H9 (cell line): ENCODE results near the gene WAC. TPM values are rescaled to one million over a fixed set of nuclear protein-coding genes. Genes with fewer than 3 reads are reported as not detected.

Source experiments
- DNase-seq: peaks from one replicate; pipeline ENCODE4 v3.0.0-alpha.2; 2017
- H2AFZ ChIP-seq: one replicate; pipeline ENCODE4 v1.6.1; 2013; ENCODE audit warnings: mild to moderate bottlenecking, low read length, control low read depth, moderate library complexity
- H2AK5ac ChIP-seq: 2 replicates; pipeline ENCODE4 v1.6.1; 2013; ENCODE audit warnings: low read length, control low read depth, mixed read lengths; ENCODE audit not compliant: insufficient read length
- H2BK120ac ChIP-seq: one replicate; pipeline ENCODE4 v1.6.1; 2013; ENCODE audit warnings: low read depth, mild to moderate bottlenecking, low read length, control low read depth, inconsistent platforms; ENCODE audit not compliant: poor library complexity, severe bottlenecking
- H2BK12ac ChIP-seq: 2 replicates; pipeline ENCODE4 v1.6.1; 2013; ENCODE audit warnings: low read length, control low read depth, mixed read lengths, low read depth; ENCODE audit not compliant: insufficient read length
- H2BK15ac ChIP-seq: 2 replicates; pipeline ENCODE4 v1.6.1; 2013; ENCODE audit warnings: low read depth, low read length, control low read depth
- H2BK20ac ChIP-seq: one replicate; pipeline ENCODE4 v1.6.1; 2013; ENCODE audit warnings: low read depth, mild to moderate bottlenecking, low read length, control low read depth, inconsistent platforms; ENCODE audit not compliant: poor library complexity, severe bottlenecking
- H2BK5ac ChIP-seq: 2 replicates; pipeline ENCODE4 v1.6.1; 2013; ENCODE audit warnings: low read length, control low read depth, mixed read lengths; ENCODE audit not compliant: insufficient read length
- H3K14ac ChIP-seq: 2 replicates; pipeline ENCODE4 v1.6.1; 2013; ENCODE audit warnings: low read length, control low read depth; ENCODE audit not compliant: insufficient read depth
- H3K18ac ChIP-seq: 2 replicates; pipeline ENCODE4 v1.6.1; 2013; ENCODE audit warnings: low read depth, mild to moderate bottlenecking, mixed read lengths, low read length, control low read depth; ENCODE audit not compliant: insufficient read length
- H3K23ac ChIP-seq: 2 replicates; pipeline ENCODE4 v1.6.1; 2013; ENCODE audit warnings: low read length, control low read depth, mixed read lengths, low read depth; ENCODE audit not compliant: insufficient read length
- H3K23me2 ChIP-seq: 2 replicates; pipeline ENCODE4 v1.6.1; 2013; ENCODE audit warnings: low read depth, mild to moderate bottlenecking, mixed read lengths, low read length, control low read depth; ENCODE audit not compliant: insufficient read length, poor library complexity, severe bottlenecking
- H3K27ac ChIP-seq: 2 replicates; pipeline ENCODE4 v1.5.1; 2013; ENCODE audit warnings: low read length, control low read depth, mixed read lengths, low read depth; ENCODE audit not compliant: insufficient read length
- H3K27me3 ChIP-seq: 2 replicates; pipeline ENCODE4 v1.6.1; 2013; ENCODE audit warnings: low read length, control low read depth, inconsistent platforms; ENCODE audit not compliant: insufficient read depth
- H3K4ac ChIP-seq: 2 replicates; pipeline ENCODE4 v1.6.1; 2013; ENCODE audit warnings: low read depth, mild to moderate bottlenecking, control low read depth, inconsistent platforms, low read length, moderate library complexity
- H3K4me1 ChIP-seq: 2 replicates; pipeline ENCODE4 v1.6.1; 2013; ENCODE audit warnings: low read length, control low read depth, inconsistent platforms; ENCODE audit not compliant: insufficient read depth
- H3K4me2 ChIP-seq: 2 replicates; pipeline ENCODE4 v1.6.1; 2013; ENCODE audit warnings: low read length, control low read depth, mixed read lengths; ENCODE audit not compliant: insufficient read length, insufficient read depth
- H3K56ac ChIP-seq: 2 replicates; pipeline ENCODE4 v1.6.1; 2013; ENCODE audit warnings: low read depth, mild to moderate bottlenecking, mixed read lengths, low read length, control low read depth; ENCODE audit not compliant: insufficient read length
- H3K79me1 ChIP-seq: 2 replicates; pipeline ENCODE4 v1.6.1; 2013; ENCODE audit warnings: low read depth, mild to moderate bottlenecking, moderate library complexity, low read length, control low read depth, inconsistent platforms; ENCODE audit not compliant: insufficient read depth, poor library complexity, severe bottlenecking
- H3K79me2 ChIP-seq: 2 replicates; pipeline ENCODE4 v1.6.1; 2013; ENCODE audit warnings: low read length, control low read depth, inconsistent platforms; ENCODE audit not compliant: insufficient read depth
- H3K9ac ChIP-seq: 2 replicates; pipeline ENCODE4 v1.6.1; 2013; ENCODE audit warnings: low read length, control low read depth, mixed read lengths; ENCODE audit not compliant: insufficient read length; ENCODE audit errors: extremely low read depth
- H3K9me3 ChIP-seq: one replicate; pipeline ENCODE4 v1.6.1; 2013; ENCODE audit warnings: low read depth, low read length, inconsistent platforms; ENCODE audit not compliant: control insufficient read depth
- H3T11ph ChIP-seq: one replicate; pipeline ENCODE4 v1.6.1; 2013; ENCODE audit warnings: mild to moderate bottlenecking, low read length, control low read depth, inconsistent platforms
- H4K20me1 ChIP-seq: one replicate; pipeline ENCODE4 v1.6.1; 2013; ENCODE audit not compliant: control insufficient read depth, insufficient read length, insufficient read depth
- H4K5ac ChIP-seq: 2 replicates; pipeline ENCODE4 v1.6.1; 2013; ENCODE audit warnings: low read depth, mild to moderate bottlenecking, mixed read lengths, low read length, control low read depth; ENCODE audit not compliant: insufficient read length
- H4K8ac ChIP-seq: replicated peaks from 2 replicates; pipeline ENCODE4 v1.6.1; 2013; ENCODE audit warnings: low read length, control low read depth, mixed read lengths, low read depth; ENCODE audit not compliant: insufficient read length
- H4K91ac ChIP-seq: 2 replicates; pipeline ENCODE4 v1.6.1; 2013; ENCODE audit warnings: low read depth, mild to moderate bottlenecking, moderate library complexity, mixed read lengths, low read length, control low read depth; ENCODE audit not compliant: insufficient read length
- H3K27ac Mint-ChIP-seq, 3 experiments: 2 replicates in 2 of 3; 3 replicates in 1 of 3; pipeline ENCODE4 v1.8.0; 2020 to 2021; ENCODE audit warnings: mixed read lengths in 3 of 3, mild to moderate bottlenecking in 1 of 3, moderate library complexity in 1 of 3
- H3K27me3 Mint-ChIP-seq: 2 replicates; pipeline ENCODE4 v1.8.0; 2021; ENCODE audit warnings: low read depth, mild to moderate bottlenecking, moderate library complexity, mixed read lengths
- H3K36me3 Mint-ChIP-seq, 3 experiments: 2 replicates in 2 of 3; 3 replicates in 1 of 3; pipeline ENCODE4 v1.8.0; 2020 to 2021; ENCODE audit warnings: low read depth in 3 of 3, mixed read lengths in 3 of 3; ENCODE audit not compliant: insufficient read depth in 1 of 3
- H3K4me1 Mint-ChIP-seq, 2 experiments: 2 replicates each; pipeline ENCODE4 v1.8.0; 2020; ENCODE audit warnings: mixed read lengths in 2 of 2
- H3K4me3 Mint-ChIP-seq, 2 experiments: 2 replicates in 1 of 2; 3 replicates in 1 of 2; pipeline ENCODE4 v1.8.0; 2020 to 2021; ENCODE audit warnings: mild to moderate bottlenecking in 2 of 2, mixed read lengths in 2 of 2, moderate library complexity in 1 of 2
- H3K9me3 Mint-ChIP-seq, 2 experiments: 2 replicates in 1 of 2; 3 replicates in 1 of 2; pipeline ENCODE4 v1.8.0; 2020; ENCODE audit warnings: mild to moderate bottlenecking in 2 of 2, mixed read lengths in 2 of 2, moderate library complexity in 1 of 2
- CTCF ChIP-seq: fragments of 200-600 bp; sonication (generic); conservative IDR thresholded peaks from 3 replicates; pipeline ENCODE4 v1.8.0; 2021; ENCODE audit warnings: antibody characterized with exemption, mild to moderate bottlenecking
- WGBS: extraction: QIAGEN DNeasy Blood & Tissue Kit; methylation state at CpG from one replicate; pipeline ENCODE4 v1.1.7; 2013; ENCODE audit warnings: missing lambda C conversion rate, low lambda C conversion rate, mixed read lengths; ENCODE audit not compliant: insufficient read length; ENCODE audit errors: extremely low coverage; 5-methylcytosine and 5-hydroxymethylcytosine counted together
- total RNA-seq: library from RNA; stranded (reverse); gene quantifications from 2 replicates; pipeline ENCODE4 v1.2.1, GENCODE V29; 2021

WAC gene
- total RNA-seq, 1 experiment from 2014 or later, result 130 TPM

DNA sequence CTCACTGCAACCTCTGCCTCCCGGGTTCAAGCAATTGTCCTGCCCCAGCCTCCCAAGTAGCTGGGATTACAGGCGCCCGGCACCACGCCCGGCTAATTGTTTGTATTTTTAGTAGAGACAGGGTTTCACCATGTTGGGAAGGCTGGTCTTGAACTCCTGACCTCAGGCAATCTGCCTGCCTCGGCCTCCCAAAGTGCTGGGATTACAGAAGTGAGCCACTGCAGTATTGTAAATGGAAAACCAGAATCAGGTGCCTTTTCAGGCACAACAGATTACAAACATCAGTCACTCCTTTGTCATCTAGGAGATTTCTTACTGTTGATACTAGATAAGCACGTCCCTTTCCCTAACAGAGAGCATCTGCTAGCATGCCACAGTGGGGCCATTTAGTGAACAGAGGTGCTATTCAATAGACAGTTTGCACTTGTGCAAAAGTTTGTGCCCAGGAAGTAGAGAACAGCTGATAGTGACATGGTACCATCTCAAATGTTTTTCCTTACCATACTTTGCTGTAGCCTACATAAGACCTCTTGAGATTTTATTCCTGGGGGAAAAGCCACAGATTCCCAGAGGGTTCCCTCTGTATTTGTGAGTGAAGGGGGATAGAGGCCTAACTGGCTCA, 24.5 kb upstream of the WAC start:
- no peak overlapping the region for H3T11ph ChIP-seq
- no peaks in the 10 kb centered on the region for H3K9me3 ChIP-seq
- H2BK15ac ChIP-seq, result no peak overlapping the region
- H3K4ac ChIP-seq, result no peak overlapping the region
- no peak overlapping the region for H3K27ac ChIP-seq
- no peaks in the 10 kb centered on the region for H3K79me2 ChIP-seq
- no peak overlapping the region for H2AK5ac ChIP-seq
- no peak overlapping the region for H2BK5ac ChIP-seq
- H3K9me3 Mint-ChIP-seq, result no peaks in the 10 kb centered on the region
- H4K91ac ChIP-seq, result no peak overlapping the region
- no peak overlapping the region for H3K9ac ChIP-seq
- TF ChIP-seq CTCF, result no peak
- H4K8ac ChIP-seq, result no peak overlapping the region
- no peak overlapping the region for H3K18ac ChIP-seq
- H4K20me1 ChIP-seq, result no peaks in the 10 kb centered on the region
- H3K27ac Mint-ChIP-seq, result no peak overlapping the region; a peak in 1 of 7 replicates
- no peak overlapping the region for H3K23ac ChIP-seq
- WGBS, result no CpG with 5 or more reads among the region's 7 CpGs
- H3K4me1 ChIP-seq, result no peaks in the 10 kb centered on the region
- H2BK12ac ChIP-seq, result no peak overlapping the region
- H3K4me2 ChIP-seq, result no peak overlapping the region
- no peaks in the 10 kb centered on the region for H3K27me3 ChIP-seq
- no peak overlapping the region for H2AFZ ChIP-seq
- H2BK120ac ChIP-seq, result no peak overlapping the region
- DNase-seq, result no peak
- H3K79me1 ChIP-seq, result no peaks in the 10 kb centered on the region
- no peaks in the 10 kb centered on the region for H3K27me3 Mint-ChIP-seq
- H3K23me2 ChIP-seq, result no peaks in the 10 kb centered on the region
- H2BK20ac ChIP-seq, result no peak overlapping the region
- no peak overlapping the region for H4K5ac ChIP-seq
- no peak overlapping the region for H3K56ac ChIP-seq
- H3K4me3 Mint-ChIP-seq, result no peak overlapping the region
- H3K36me3 Mint-ChIP-seq, result no peaks in the 10 kb centered on the region
- H3K4me1 Mint-ChIP-seq, result peaks cover 0 to 1% of the 10 kb centered on the region in 2 experiments; a peak in 2 of 4 replicates
- no peak overlapping the region for H3K14ac ChIP-seq
